RWPE2 (cell line): ENCODE measurements around the gene DCTN5.

ENCODE experiments used
- ATAC-seq: fragments of 200-7000 bp; cut with Tn5 transposase; 3 replicates; pipeline ENCODE4 v1.9.1; 2021; ENCODE audit warnings: low read depth
- DNase-seq: peaks from one replicate; pipeline ENCODE4 v3.0.0-alpha.2; 2020; ENCODE audit warnings: low spot score
- H3K27ac ChIP-seq: fragments of 450-650 bp; 2 replicates; pipeline ENCODE4 v1.5.1; 2017; ENCODE audit warnings: mild to moderate bottlenecking; ENCODE audit not compliant: poor library complexity, severe bottlenecking
- H3K27me3 ChIP-seq: fragments of 250-450 bp; sonication (Bioruptor Pico); 2 replicates; pipeline ENCODE4 v1.5.1; 2021; ENCODE audit warnings: mild to moderate bottlenecking, moderate library complexity; ENCODE audit not compliant: insufficient read depth, poor library complexity, severe bottlenecking
- H3K36me3 ChIP-seq: fragments of 250-450 bp; sonication (Bioruptor Pico); 2 replicates; pipeline ENCODE4 v1.5.1; 2020; ENCODE audit warnings: low read depth, mild to moderate bottlenecking, moderate library complexity
- H3K4me1 ChIP-seq: fragments of 250-450 bp; sonication (Bioruptor Pico); 2 replicates; pipeline ENCODE4 v1.5.1; 2021; ENCODE audit warnings: mild to moderate bottlenecking, moderate library complexity; ENCODE audit not compliant: insufficient read depth, poor library complexity, severe bottlenecking
- H3K4me3 ChIP-seq: fragments of 250-450 bp; sonication (Bioruptor Pico); 2 replicates; pipeline ENCODE4 v1.5.1; 2021; ENCODE audit warnings: mild to moderate bottlenecking, moderate library complexity; ENCODE audit not compliant: severe bottlenecking
- H3K9me3 ChIP-seq: fragments of 250-450 bp; sonication (Bioruptor Pico); 2 replicates; pipeline ENCODE4 v1.5.1; 2021; ENCODE audit warnings: mild to moderate bottlenecking, moderate library complexity; ENCODE audit not compliant: severe bottlenecking
- CTCF ChIP-seq: fragments of 450-650 bp; IDR thresholded peaks from one replicate; pipeline ENCODE4 v1.5.1; 2017; ENCODE audit warnings: mild to moderate bottlenecking, moderate library complexity; ENCODE audit not compliant: poor library complexity, severe bottlenecking

The DCTN5 gene

DNA sequence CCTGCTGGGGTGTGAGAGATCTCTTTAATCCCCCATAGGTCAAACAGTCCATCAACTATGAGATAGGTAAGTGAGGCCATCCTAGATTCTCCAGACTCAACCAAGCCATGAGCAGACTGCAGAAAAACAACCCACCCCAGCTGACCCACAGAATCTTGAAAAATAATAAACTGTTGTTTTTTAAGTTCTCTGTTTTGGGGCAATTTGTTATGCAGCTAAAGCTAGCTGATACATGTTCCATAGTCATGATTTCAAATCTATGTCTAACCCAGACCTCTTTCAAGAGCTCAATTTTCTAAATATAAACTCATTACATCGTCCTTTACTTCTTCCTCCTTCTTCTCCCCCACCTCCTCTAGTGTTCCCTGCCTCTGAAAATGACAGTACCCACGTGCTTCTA, 61.7 kb downstream of the DCTN5 start:
- H3K4me1 ChIP-seq, result no peaks in the 10 kb centered on the region
- peaks cover 4% of the 10 kb centered on the region for H3K9me3 ChIP-seq
- no peaks in the 10 kb centered on the region for H3K27me3 ChIP-seq
- no peaks in the 10 kb centered on the region for H3K36me3 ChIP-seq
- no peak for TF ChIP-seq CTCF
- no peak overlapping the region for H3K4me3 ChIP-seq
- DNase-seq, result no peak
- no peak overlapping the region for H3K27ac ChIP-seq
- no peak for ATAC-seq

DNA sequence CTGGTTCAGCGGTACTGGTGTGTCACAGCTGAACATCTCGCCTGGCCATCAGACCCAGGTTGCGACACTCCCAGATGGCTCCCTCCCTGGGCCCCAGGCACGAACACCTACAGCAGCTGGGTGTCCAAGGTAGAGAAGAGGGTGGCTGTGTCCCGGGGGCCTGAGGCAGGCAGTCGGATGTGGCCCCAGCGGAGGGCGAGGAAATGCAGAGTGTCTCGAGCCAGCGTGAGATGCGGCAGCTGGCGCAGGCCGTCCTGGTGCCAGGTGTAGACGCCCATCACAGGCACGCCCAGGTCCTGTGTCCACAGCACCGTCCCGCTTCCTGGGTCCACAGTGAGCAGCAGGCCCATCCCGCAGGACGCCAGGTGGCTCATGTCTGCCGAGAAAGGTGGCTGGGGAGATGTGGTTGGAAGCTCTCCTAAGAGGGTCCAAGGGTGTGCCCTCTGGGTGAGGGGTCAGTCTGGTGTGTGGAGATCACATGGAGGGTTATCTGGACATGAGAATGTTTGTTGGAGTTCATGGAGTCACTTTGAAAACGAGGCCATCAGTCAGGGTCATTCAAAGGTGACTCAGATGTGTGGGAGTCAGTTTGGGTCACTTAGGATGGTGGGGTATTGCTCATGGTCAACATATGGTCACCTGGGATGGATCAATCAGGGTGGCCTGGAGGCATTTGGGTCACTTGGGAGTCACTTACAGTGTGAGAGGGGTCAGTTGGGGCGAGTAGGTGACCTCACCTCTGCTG, 63.7 kb downstream of the DCTN5 start:
- DNase-seq, result no peak
- Histone ChIP-seq H3K9me3 (peaks cover 4% of the 10 kb centered on the region), H3K4me3 (no peak overlapping the region), H3K27ac (no peak overlapping the region), H3K36me3 (no peaks in the 10 kb centered on the region), H3K27me3 (no peaks in the 10 kb centered on the region), H3K4me1 (no peaks in the 10 kb centered on the region)
- TF ChIP-seq CTCF, result no peak
- no peak for ATAC-seq

GRCh38 chr16:23705517-23705902, 64.2 kb downstream of the DCTN5 start:
- Histone ChIP-seq H3K4me1 (no peaks in the 10 kb centered on the region), H3K27me3 (no peaks in the 10 kb centered on the region), H3K27ac (no peak overlapping the region), H3K36me3 (no peaks in the 10 kb centered on the region), H3K9me3 (peaks cover 4% of the 10 kb centered on the region), H3K4me3 (no peak overlapping the region)
- ATAC-seq (no peak), DNase-seq (no peak)
- TF ChIP-seq CTCF, result no peak

- Histone ChIP-seq H3K27me3 (no peaks in the 10 kb centered on the region), H3K4me1 (no peaks in the 10 kb centered on the region), H3K27ac (no peak overlapping the region), H3K9me3 (peaks cover 4% of the 10 kb centered on the region), H3K4me3 (no peak overlapping the region), H3K36me3 (no peaks in the 10 kb centered on the region)
- no peak for ATAC-seq
- DNase-seq, result no peak
- TF ChIP-seq CTCF, result no peak
These were observed 65.2 kb downstream of the DCTN5 start for GRCh38 chr16:23706439-23706838.

DNA sequence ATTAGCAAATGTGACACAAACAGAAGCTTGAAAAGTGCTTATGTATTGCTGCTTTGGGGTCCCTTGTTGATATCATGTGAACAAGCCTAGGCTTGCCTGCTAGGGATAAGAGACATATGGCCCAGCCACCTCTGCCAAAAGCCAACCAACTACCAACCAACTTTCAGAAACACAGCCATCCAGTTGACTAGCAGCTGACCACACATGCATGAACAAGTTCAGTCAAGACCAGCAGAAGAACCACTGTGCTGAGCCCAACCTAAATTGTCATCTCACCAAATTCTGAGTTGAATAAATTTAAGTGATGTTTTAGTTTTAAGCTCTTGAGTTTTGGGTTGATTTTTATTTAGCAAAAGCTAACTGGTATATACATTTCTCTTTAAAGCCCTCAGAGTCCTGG, 68.3 kb downstream of the DCTN5 start:
- ATAC-seq, result no peak
- TF ChIP-seq CTCF, result no peak
- H3K4me1 ChIP-seq, result no peaks in the 10 kb centered on the region
- no peak for DNase-seq
- H3K27ac ChIP-seq, result no peak overlapping the region
- no peaks in the 10 kb centered on the region for H3K36me3 ChIP-seq
- peaks cover 6% of the 10 kb centered on the region for H3K27me3 ChIP-seq
- no peak overlapping the region for H3K4me3 ChIP-seq
- no peaks in the 10 kb centered on the region for H3K9me3 ChIP-seq
